ENCODE results near the gene KRT26. TPM values are rescaled to one million over a fixed set of nuclear protein-coding genes. Genes with fewer than 3 reads are reported as not detected.

KRT26 gene
- total and polyA plus RNA-seq, 2 of the 4 experiments (the other 2 are of a cell fraction), result not detected

DNA sequence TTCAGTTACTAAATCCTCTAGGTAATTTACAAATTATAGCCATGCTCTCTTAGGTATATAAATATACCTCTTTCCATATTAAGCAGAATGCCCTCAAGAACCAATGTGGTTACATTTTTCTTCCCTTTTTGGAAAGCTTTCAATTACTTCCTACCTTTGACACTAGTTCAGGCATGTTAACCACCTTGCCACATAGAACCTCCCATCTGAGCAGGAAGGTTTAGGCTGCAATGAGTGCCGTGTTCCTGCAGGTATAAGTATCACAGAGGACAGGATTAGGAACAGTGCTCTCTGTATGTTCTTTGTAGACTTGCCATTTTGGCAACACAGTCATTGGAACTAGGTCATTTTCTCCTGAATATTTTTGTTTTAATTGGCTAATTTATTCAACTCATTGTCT is 37.0 kb downstream of the KRT26 start:
- H3K18ac ChIP-seq (ENCODE audit: low read depth, low read length), result no peak overlapping the region
- H3K9ac ChIP-seq (ENCODE audit: low read depth, low read length), result no peak overlapping the region
- dilution Hi-C loops (cut with HindIII; ENCODE audit: low sequenced_read_pairs, unreplicated experiment), result no loop called here
- H3K4me1 ChIP-seq (ENCODE audit: control insufficient read depth, insufficient read depth, low read length), result no peaks in the 10 kb centered on the region
- H2BK120ac ChIP-seq (ENCODE audit: low read depth, low read length), result no peak overlapping the region
- H2BK20ac ChIP-seq (ENCODE audit: low read depth, low read length), result no peak overlapping the region
- DNase-seq (no peak), ATAC-seq (ENCODE audit: low read depth) (no peak)
- no peak overlapping the region for H3K4me3 ChIP-seq (ENCODE audit: insufficient read depth, low read depth, low read length)
- ChIA-PET CTCF (no interaction called here), POLR2A (ENCODE audit: unreplicated experiment) (no interaction called here)
- H3K23ac ChIP-seq (ENCODE audit: low read depth, low read length), result no peak overlapping the region
- no peak overlapping the region for H2BK5ac ChIP-seq (ENCODE audit: low read depth, low read length, poor library complexity, severe bottlenecking)
- intact Hi-C loops (cut with micrococcal nuclease), result no loop called here
- H3K79me1 ChIP-seq (ENCODE audit: low read depth in 1 of 2, low read length in 2 of 2), result no peaks in the 10 kb centered on the region
- no peak overlapping the region for H3K27ac ChIP-seq (ENCODE audit: insufficient read depth, low read length)
- no peak overlapping the region for H3K4ac ChIP-seq (ENCODE audit: low read depth, low read length)
- no peak overlapping the region for H2AFZ ChIP-seq (replicated peaks; ENCODE audit: low read length, poor library complexity)
- no peak overlapping the region for H3K14ac ChIP-seq (replicated peaks; ENCODE audit: low read depth, low read length)
- H3K36me3 ChIP-seq (ENCODE audit: control insufficient read depth, insufficient read depth, low read length), result no peaks in the 10 kb centered on the region
- peaks cover 42% of the 10 kb centered on the region for H3K27me3 ChIP-seq (ENCODE audit: control insufficient read depth, insufficient read depth, low read length)
- no peaks in the 10 kb centered on the region for H3K9me1 ChIP-seq (ENCODE audit: insufficient read depth, low read length)
- no peaks in the 10 kb centered on the region for H3K9me3 ChIP-seq (ENCODE audit: control insufficient read depth, insufficient read depth, low read length)
- H4K20me1 ChIP-seq (ENCODE audit: insufficient read depth, low read length), result no peaks in the 10 kb centered on the region
- BruUV-seq (replicated peaks), result no TSS peak
- H4K91ac ChIP-seq (ENCODE audit: insufficient read depth, low read depth, low read length), result no peak overlapping the region
- H3K4me2 ChIP-seq (ENCODE audit: low read depth, low read length), result no peak overlapping the region
- no peak overlapping the region for H2AK5ac ChIP-seq (ENCODE audit: low read depth, low read length)
- TF ChIP-seq BHLHE40 (IDR thresholded peaks at IDR 0.05; ENCODE audit: low read depth, low read length) (no peak), CEBPB (IDR thresholded peaks at IDR 0.05; ENCODE audit: low read depth, low read length) (no peak)
- H4K8ac ChIP-seq (ENCODE audit: low read depth in 2 of 2, low read length in 2 of 2), result no peak overlapping the region
- H4K5ac ChIP-seq (ENCODE audit: low read depth, low read length), result no peak overlapping the region
- in situ Hi-C loops (cut with MboI; ENCODE audit: low sequenced_read_pairs), result no loop called here
- no peak overlapping the region for H3K56ac ChIP-seq (ENCODE audit: extremely low read depth, insufficient read depth, low read length)
- no peak overlapping the region for H2AK9ac ChIP-seq (replicated peaks; ENCODE audit: low read depth, low read length, poor library complexity)
- WGBS, 2 experiments (ENCODE audit: extremely low coverage in 2 of 2, insufficient read length in 1 of 2), result no CpG with 5 or more reads among the region's 1 CpG
- no peak overlapping the region for H2BK15ac ChIP-seq (ENCODE audit: low read depth, low read length)
